Spleen (tissue), 11 donors: ENCODE results near the gene SLC39A5. TPM values are rescaled to one million over a fixed set of nuclear protein-coding genes. Genes with fewer than 3 reads are reported as not detected.

Experiments used
- DNase-seq: peaks from one replicate; pipeline ENCODE4 v3.0.0-alpha.2; 2020
- H3K27ac ChIP-seq, 8 donors: fragments of 200-600 bp; sonication (generic) in 7 of 8; 1 replicate in 4 of 8; 2 replicates in 4 of 8; pipeline versions ENCODE4 v1.5.0 to v1.8.0; 2016 to 2021; ENCODE audit warnings: inconsistent platforms in 4 of 8, mild to moderate bottlenecking in 4 of 8, moderate library complexity in 1 of 8
- H3K27me3 ChIP-seq, 7 donors: fragments of 200-600 bp; sonication (generic) in 6 of 7; replicated peaks in 1 of 7; 1 replicate in 4 of 7; 2 replicates in 3 of 7; pipeline versions ENCODE4 v1.5.0 to v1.8.0; 2016 to 2021; ENCODE audit warnings: inconsistent platforms in 3 of 7, mild to moderate bottlenecking in 1 of 7
- H3K36me3 ChIP-seq, 6 donors: fragments of 200-600 bp; sonication (generic) in 5 of 6; 1 replicate in 4 of 6; 2 replicates in 2 of 6; pipeline versions ENCODE4 v1.5.0 to v1.8.0; 2016 to 2021; ENCODE audit warnings: inconsistent platforms in 2 of 6
- H3K4me1 ChIP-seq, 6 donors: fragments of 200-600 bp; sonication (generic) in 5 of 6; 1 replicate in 3 of 6; 2 replicates in 3 of 6; pipeline versions ENCODE4 v1.5.0 to v1.8.0; 2016 to 2021; ENCODE audit warnings: inconsistent platforms in 3 of 6
- H3K4me3 ChIP-seq, 8 donors: fragments of 200-600 bp; sonication (generic) in 7 of 8; 1 replicate in 4 of 8; 2 replicates in 4 of 8; pipeline versions ENCODE4 v1.5.0 to v1.8.0; 2016 to 2021; ENCODE audit warnings: inconsistent platforms in 4 of 8, mild to moderate bottlenecking in 4 of 8, moderate library complexity in 2 of 8
- H3K9me3 ChIP-seq, 8 donors: fragments of 200-600 bp; sonication (generic) in 7 of 8; 1 replicate in 4 of 8; 2 replicates in 4 of 8; pipeline versions ENCODE4 v1.5.0 to v1.8.0; 2016 to 2021; ENCODE audit warnings: inconsistent platforms in 4 of 8
- CTCF ChIP-seq, 11 experiments: fragments of 200-600 bp in 7 of 11; fragments of 450-650 bp in 4 of 11; sonication (generic) in 4 of 11; IDR thresholded peaks in 8 of 11; conservative IDR thresholded peaks in 3 of 11; 1 replicate in 7 of 11; 2 replicates in 4 of 11; pipeline versions ENCODE4 v1.4.0 to v1.8.0; 2016 to 2021; ENCODE audit warnings: antibody characterized with exemption in 11 of 11, inconsistent platforms in 4 of 11, mild to moderate bottlenecking in 1 of 11
- POLR2A ChIP-seq, 3 donors: fragments of 450-650 bp; IDR thresholded peaks; one replicate each; pipeline ENCODE4 v1.5.1; 2017; ENCODE audit warnings: antibody characterized with exemption in 3 of 3, mild to moderate bottlenecking in 1 of 3
- POLR2AphosphoS5 ChIP-seq, 3 donors: sonication (generic); formaldehyde crosslinking; IDR thresholded peaks; one replicate each; pipeline ENCODE4 v1.5.1; 2017; ENCODE audit warnings: antibody characterized with exemption in 3 of 3
- WGBS, 5 donors: extraction: QIAGEN DNeasy Blood & Tissue Kit in 3 of 5; methylation state at CpG; one replicate each; pipeline versions ENCODE4 v1.1.5 to v1.1.7; 2013 to 2018; 5-methylcytosine and 5-hydroxymethylcytosine counted together
- intact Hi-C: fragments of 100-400 bp; cut with DNase I; formaldehyde crosslinking; loops from one replicate; pipeline ENCODE4 v1.15.0; 2023; ENCODE audit warnings: low total_unique reads
- polyA plus RNA-seq, 3 donors: library from polyadenylated mRNA; stranded (reverse); fragments of 200-250 nt; gene quantifications; one replicate each; pipeline ENCODE4 v1.2.1, GENCODE V29; 2013
- total RNA-seq, 7 donors: library from RNA; depleted of rRNA in 3 of 7; stranded (reverse); fragments of >200 nt in 3 of 7; fragmentation: NEBNext Ultra II Directional in 4 of 7; extraction: Animal tissue kit (Norgen Biotek cat#: 25700) in 4 of 7; gene quantifications; one replicate each; pipeline versions ENCODE4 v1.1.0 to v1.2.1, GENCODE V29; 2016 to 2021
- donor health status: healthy with polysubstance abuse.
- donor health status: DM: no; HTN: no; CAD: no; lungs with moderate emphysema.
- donor health status: DM: no; HTN: no; CAD: no.
- donor health status: Bipolar disorder and iron deficiency.
- donor health status: healthy.
- donor health status: DM: no; HTN: no; CAD: no.
- donor health status: DM: yes; HTN: yes; CAD: no.

SLC39A5 gene
- total and polyA plus RNA-seq, 10 donors: 0.18 to 1.3 (median 0.53) TPM; not detected in 4

DNA sequence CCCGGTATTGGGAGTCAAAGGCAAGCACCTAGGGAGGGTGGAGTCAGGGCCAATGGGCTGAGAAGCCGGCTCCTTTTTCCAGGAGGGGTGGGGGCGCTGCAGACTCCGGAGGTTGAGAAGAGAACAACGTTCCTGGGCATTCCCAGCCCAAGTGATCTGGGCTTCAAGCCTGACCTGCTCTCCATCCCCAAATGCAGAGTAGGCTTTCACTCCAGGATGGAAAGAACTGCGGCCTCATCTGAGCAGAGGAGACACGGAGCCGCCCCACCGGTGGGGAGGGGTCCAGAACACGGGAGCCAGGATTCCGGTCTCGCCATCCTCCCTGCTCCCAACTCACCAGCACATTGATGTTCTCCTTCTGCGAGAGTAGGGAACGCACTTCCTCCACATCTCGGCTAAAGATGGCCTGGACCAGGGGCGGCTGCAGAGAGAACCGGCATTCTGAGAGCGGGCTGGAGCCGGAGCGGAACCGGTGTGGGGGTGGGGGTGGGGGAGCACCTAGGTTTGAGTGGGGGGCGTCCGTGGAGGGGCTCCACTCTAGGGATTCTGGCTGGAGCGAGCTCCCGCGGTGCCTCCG lies 27.7 kb downstream of the SLC39A5 start:
- intact Hi-C loops: loop anchor here (10.0 kb wide), 1 partner anchor 63 kb away; no protein-coding TSS in a partner anchor
- DNase-seq: no peak
- WGBS, 5 donors: 0 to 2% (median 1%) methylated on average over 21 to 27 of the region's 27 CpGs
- Histone ChIP-seq H3K9me3 (no peaks in the 10 kb centered on the region), H3K36me3 (peaks cover 7 to 42% (median 34%) of the 10 kb centered on the region in 6 donors), H3K4me3 (peak overlapping the region; percentile 77 to 97 (median 82)), H3K27ac (peak overlapping the region; percentile 78 to 91 (median 86)), H3K4me1 (peaks cover 20 to 35% (median 29%) of the 10 kb centered on the region in 6 donors), H3K27me3 (no peaks in the 10 kb centered on the region)
- TF ChIP-seq CTCF (IDR thresholded peaks at IDR 0.05 in 8 of 11, conservative IDR thresholded peaks at IDR 0.05 in 3 of 11) (no peak), POLR2AphosphoS5 (IDR thresholded peaks at IDR 0.05) (no peak), POLR2A (IDR thresholded peaks at IDR 0.05) (no peak)

GRCh38 chr12:56258068-56258819 lies 28.4 kb downstream of the SLC39A5 start, which contains the start of gene ANKRD52:
ANKRD52 (minus strand) TSS chr12:56258384; CDS start chr12:56258269, 115 bp downstream.
- H3K27ac ChIP-seq: peak within 1 kb of the TSS; percentile 78 to 91 (median 86)
- peaks cover under 1 to 36% (median 27%) of the 10 kb centered on the region in 6 donors for H3K36me3 ChIP-seq
- intact Hi-C loops: loop anchor here (10.0 kb wide), 1 partner anchor 63 kb away; no protein-coding TSS in a partner anchor
- no peaks in the 10 kb centered on the region for H3K27me3 ChIP-seq
- H3K4me3 ChIP-seq: peak within 1 kb of the TSS; percentile 77 to 97 (median 82)
- H3K9me3 ChIP-seq: no peaks in the 10 kb centered on the region
- peak; percentile 95 for DNase-seq
- TF ChIP-seq POLR2AphosphoS5 (IDR thresholded peaks at IDR 0.05): peak; percentile 66 to 76 (median 76)
- peak in 1 of 3 donors; percentile 18 for TF ChIP-seq POLR2A (IDR thresholded peaks at IDR 0.05)
- TF ChIP-seq CTCF (IDR thresholded peaks at IDR 0.05 in 8 of 11, conservative IDR thresholded peaks at IDR 0.05 in 3 of 11): peak in 10 of 11 experiments; percentile 36 to 93 (median 85)
- H3K4me1 ChIP-seq: peaks cover 20 to 35% (median 29%) of the 10 kb centered on the region in 6 donors
- WGBS, 5 donors: 0 to 1% (median 0%) methylated on average over 19 to 78 of the region's 78 CpGs

- intact Hi-C loops: loop anchor here (10.0 kb wide), 1 partner anchor 64 kb away; no protein-coding TSS in a partner anchor
- WGBS, 5 donors: 9 to 23% (median 12%) methylated on average over 9 of the region's 9 CpGs
- H3K27ac ChIP-seq: peak overlapping the region; percentile 78 to 91 (median 86)
- no peaks in the 10 kb centered on the region for H3K9me3 ChIP-seq
- peaks cover 0 to 30% (median 22%) of the 10 kb centered on the region in 6 donors for H3K36me3 ChIP-seq
- DNase-seq: no peak
- peak overlapping the region; percentile 77 to 97 (median 82) for H3K4me3 ChIP-seq
- H3K27me3 ChIP-seq: no peaks in the 10 kb centered on the region
- TF ChIP-seq POLR2A (IDR thresholded peaks at IDR 0.05) (no peak), POLR2AphosphoS5 (IDR thresholded peaks at IDR 0.05) (no peak), CTCF (IDR thresholded peaks at IDR 0.05 in 8 of 11, conservative IDR thresholded peaks at IDR 0.05 in 3 of 11) (no peak)
- H3K4me1 ChIP-seq: peaks cover 20 to 35% (median 29%) of the 10 kb centered on the region in 6 donors
Measured at GRCh38 chr12:56258820-56259183, 29.0 kb downstream of the SLC39A5 start.

- Histone ChIP-seq H3K4me3 (no peak overlapping the region), H3K27ac (no peak overlapping the region), H3K36me3 (peaks cover 0 to 14% (median 6%) of the 10 kb centered on the region in 6 donors), H3K27me3 (no peaks in the 10 kb centered on the region), H3K4me1 (peaks cover 20 to 35% (median 30%) of the 10 kb centered on the region in 6 donors), H3K9me3 (no peaks in the 10 kb centered on the region)
- TF ChIP-seq POLR2A (IDR thresholded peaks at IDR 0.05) (no peak), CTCF (IDR thresholded peaks at IDR 0.05 in 8 of 11, conservative IDR thresholded peaks at IDR 0.05 in 3 of 11) (no peak), POLR2AphosphoS5 (IDR thresholded peaks at IDR 0.05) (no peak)
- WGBS, 5 donors: 89 to 96% (median 92%) methylated on average over 8 of the region's 8 CpGs
- no peak for DNase-seq
- intact Hi-C loops: no loop called here
Measured at GRCh38 chr12:56260380-56260779, 30.5 kb downstream of the SLC39A5 start.
